Keratinocyte (primary cell): ENCODE results near the gene GZF1. TPM values are rescaled to one million over a fixed set of nuclear protein-coding genes. Genes with fewer than 3 reads are reported as not detected.

Experiments
- DNase-seq: peaks from one replicate; pipeline ENCODE4 v3.0.0-alpha.2; 2011; ENCODE audit warnings: low read depth, missing footprints, low spot score
- FAIRE-seq: peaks from 2 replicates; lab custom pipeline; 2011; peaks lifted over from hg19 to GRCh38; lab: Jason Lieb, UNC
- H2AFZ ChIP-seq: 2 replicates; pipeline ENCODE4 v1.6.0; 2012; ENCODE audit warnings: low read length, control low read depth, inconsistent platforms; ENCODE audit not compliant: control insufficient read depth
- H3K27ac ChIP-seq: 2 replicates; pipeline ENCODE4 v1.5.1; 2011; ENCODE audit warnings: low read length; ENCODE audit not compliant: control insufficient read depth, insufficient read depth
- H3K27me3 ChIP-seq: 3 replicates; pipeline ENCODE4 v1.6.0; 2011; ENCODE audit warnings: low read length; ENCODE audit not compliant: control insufficient read depth, insufficient read depth; ENCODE audit errors: extremely low read depth
- H3K36me3 ChIP-seq, 2 experiments: 2 replicates in 1 of 2; 3 replicates in 1 of 2; pipeline ENCODE4 v1.5.1; 2011; ENCODE audit warnings: low read length in 2 of 2, mild to moderate bottlenecking in 1 of 2; ENCODE audit not compliant: control insufficient read depth in 2 of 2, insufficient read depth in 2 of 2; ENCODE audit errors: extremely low read depth in 1 of 2
- H3K4me1 ChIP-seq: 3 replicates; pipeline ENCODE4 v1.5.1; 2011; ENCODE audit warnings: low read length; ENCODE audit not compliant: control insufficient read depth, insufficient read depth; ENCODE audit errors: extremely low read depth
- H3K4me2 ChIP-seq: 3 replicates; pipeline ENCODE4 v1.6.0; 2011; ENCODE audit warnings: low read depth, low read length; ENCODE audit not compliant: control insufficient read depth, insufficient read depth; ENCODE audit errors: extremely low read depth
- H3K4me3 ChIP-seq, 3 experiments: fragments of 200-600 bp in 1 of 3; sonication (generic) in 1 of 3; 2 replicates in 2 of 3; 3 replicates in 1 of 3; pipeline ENCODE4 v1.5.1; 2011 to 2016; ENCODE audit warnings: low read length in 3 of 3, mild to moderate bottlenecking in 3 of 3, control low read depth in 2 of 3, inconsistent platforms in 1 of 3, low read depth in 1 of 3, mixed read lengths in 1 of 3, mixed run types in 1 of 3, moderate library complexity in 1 of 3; ENCODE audit not compliant: control insufficient read depth in 2 of 3, insufficient read depth in 2 of 3; ENCODE audit errors: extremely low read depth in 1 of 3
- H3K79me2 ChIP-seq: 2 replicates; pipeline ENCODE4 v1.6.0; 2012; ENCODE audit warnings: low read length; ENCODE audit not compliant: control insufficient read depth, insufficient read depth
- H3K9ac ChIP-seq: 3 replicates; pipeline ENCODE4 v1.6.0; 2011; ENCODE audit warnings: low read length; ENCODE audit not compliant: control insufficient read depth, insufficient read depth; ENCODE audit errors: extremely low read depth
- H3K9me1 ChIP-seq: 3 replicates; pipeline ENCODE4 v1.6.0; 2011; ENCODE audit warnings: low read length; ENCODE audit not compliant: control insufficient read depth, insufficient read depth; ENCODE audit errors: extremely low read depth
- H3K9me3 ChIP-seq: 2 replicates; pipeline ENCODE4 v1.5.1; 2012; ENCODE audit warnings: low read depth, low read length; ENCODE audit not compliant: control insufficient read depth
- H4K20me1 ChIP-seq: 3 replicates; pipeline ENCODE4 v1.6.0; 2011; ENCODE audit warnings: low read length; ENCODE audit not compliant: control insufficient read depth, insufficient read depth; ENCODE audit errors: extremely low read depth
- EZH2 ChIP-seq: IDR thresholded peaks from one replicate; pipeline ENCODE4 v1.6.1; 2012; ENCODE audit warnings: inconsistent platforms, mild to moderate bottlenecking, low read length, moderate library complexity
- dilution Hi-C: fragments of 300-500 bp; cut with MboI; formaldehyde crosslinking; loops from one replicate; pipeline ENCODE4 v1.7.0; 2020; ENCODE audit warnings: low sequenced_read_pairs; ENCODE audit not compliant: extremely low pct_ligation_motif_present
- polyA plus RNA-seq, 5 experiments: library from polyadenylated mRNA; depleted of rRNA in 3 of 5; stranded (reverse) in 3 of 5; stranded (forward) in 1 of 5; unstranded in 1 of 5; fragments of >200 nt; gene quantifications; 1 replicate in 1 of 5; 2 replicates in 3 of 5; 3 replicates in 1 of 5; pipeline versions ENCODE4 v1.2.1 to v1.2.3, GENCODE V29; 2011 to 2012; ENCODE audit warnings: missing spikeins in 2 of 5, low read depth in 1 of 5, low replicate concordance in 1 of 5
- TF ChIP-seq, protein P1 (sequence below), 3 experiments: IDR thresholded peaks in 1 of 3; conservative IDR thresholded peaks in 1 of 3; optimal IDR thresholded peaks in 1 of 3; 2 replicates in 2 of 3; 3 replicates in 1 of 3; pipeline versions ENCODE3 to v1.5.1; 2011; ENCODE audit warnings: low read length in 3 of 3, mild to moderate bottlenecking in 3 of 3, moderate library complexity in 2 of 3, control low read depth in 1 of 3, inconsistent platforms in 1 of 3; ENCODE audit not compliant: insufficient read depth in 2 of 3; ENCODE audit errors: extremely low read depth in 1 of 3

Gene GZF1
- polyA plus RNA-seq, 1 donor (not counting 4 experiments of a cell fraction or from before 2014, with no cell fraction given), result 11.7 TPM

DNA sequence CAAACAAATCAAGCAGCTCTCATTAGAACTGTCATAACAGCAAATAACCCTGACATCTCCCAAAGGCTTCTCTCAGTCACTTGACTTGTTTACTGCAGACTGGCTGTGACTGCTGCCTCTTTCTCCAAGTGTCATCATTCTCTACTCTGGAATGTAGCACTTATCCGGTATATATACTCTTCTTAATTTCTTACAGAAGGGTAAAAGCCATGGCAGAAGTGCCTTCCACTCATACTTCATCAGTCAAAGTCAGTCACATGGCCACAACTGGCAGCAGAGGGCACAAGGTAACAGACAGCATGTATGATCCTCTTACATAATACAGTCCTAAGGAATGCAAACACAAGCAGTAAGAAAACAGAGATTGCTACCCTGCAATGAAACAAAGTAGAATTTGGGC, 50.0 kb downstream of the GZF1 start:
- H3K4me2 ChIP-seq, result no peak overlapping the region
- H3K27ac ChIP-seq, result no peak overlapping the region
- no peaks in the 10 kb centered on the region for H3K9me3 ChIP-seq
- no peak for DNase-seq
- peaks cover 95% of the 10 kb centered on the region for H3K79me2 ChIP-seq
- no peak for TF ChIP-seq EZH2
- TF ChIP-seq, protein P1, sequence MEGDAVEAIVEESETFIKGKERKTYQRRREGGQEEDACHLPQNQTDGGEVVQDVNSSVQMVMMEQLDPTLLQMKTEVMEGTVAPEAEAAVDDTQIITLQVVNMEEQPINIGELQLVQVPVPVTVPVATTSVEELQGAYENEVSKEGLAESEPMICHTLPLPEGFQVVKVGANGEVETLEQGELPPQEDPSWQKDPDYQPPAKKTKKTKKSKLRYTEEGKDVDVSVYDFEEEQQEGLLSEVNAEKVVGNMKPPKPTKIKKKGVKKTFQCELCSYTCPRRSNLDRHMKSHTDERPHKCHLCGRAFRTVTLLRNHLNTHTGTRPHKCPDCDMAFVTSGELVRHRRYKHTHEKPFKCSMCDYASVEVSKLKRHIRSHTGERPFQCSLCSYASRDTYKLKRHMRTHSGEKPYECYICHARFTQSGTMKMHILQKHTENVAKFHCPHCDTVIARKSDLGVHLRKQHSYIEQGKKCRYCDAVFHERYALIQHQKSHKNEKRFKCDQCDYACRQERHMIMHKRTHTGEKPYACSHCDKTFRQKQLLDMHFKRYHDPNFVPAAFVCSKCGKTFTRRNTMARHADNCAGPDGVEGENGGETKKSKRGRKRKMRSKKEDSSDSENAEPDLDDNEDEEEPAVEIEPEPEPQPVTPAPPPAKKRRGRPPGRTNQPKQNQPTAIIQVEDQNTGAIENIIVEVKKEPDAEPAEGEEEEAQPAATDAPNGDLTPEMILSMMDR (optimal IDR thresholded peaks at IDR 0.05 in 1 of 3, IDR thresholded peaks at IDR 0.05 in 1 of 3, conservative IDR thresholded peaks at IDR 0.05 in 1 of 3; ENCODE audit: extremely low read depth in 1 of 3, insufficient read depth in 2 of 3, low read length in 3 of 3), result peak in 1 of 3 experiments; percentile 12
- peaks cover 7% of the 10 kb centered on the region for H3K4me1 ChIP-seq
- peaks cover 3% of the 10 kb centered on the region for H4K20me1 ChIP-seq
- H3K36me3 ChIP-seq, result peaks cover 0 to 2% of the 10 kb centered on the region in 2 experiments
- no peaks in the 10 kb centered on the region for H3K9me1 ChIP-seq
- no peak overlapping the region for H3K4me3 ChIP-seq
- FAIRE-seq, result no peak
- dilution Hi-C loops, result loop anchor here (25.0 kb wide), 1 partner anchor 200 kb away; the partner anchor contains the start of gene CST9
- H3K9ac ChIP-seq, result no peak overlapping the region
- no peak overlapping the region for H2AFZ ChIP-seq
- no peaks in the 10 kb centered on the region for H3K27me3 ChIP-seq

DNA sequence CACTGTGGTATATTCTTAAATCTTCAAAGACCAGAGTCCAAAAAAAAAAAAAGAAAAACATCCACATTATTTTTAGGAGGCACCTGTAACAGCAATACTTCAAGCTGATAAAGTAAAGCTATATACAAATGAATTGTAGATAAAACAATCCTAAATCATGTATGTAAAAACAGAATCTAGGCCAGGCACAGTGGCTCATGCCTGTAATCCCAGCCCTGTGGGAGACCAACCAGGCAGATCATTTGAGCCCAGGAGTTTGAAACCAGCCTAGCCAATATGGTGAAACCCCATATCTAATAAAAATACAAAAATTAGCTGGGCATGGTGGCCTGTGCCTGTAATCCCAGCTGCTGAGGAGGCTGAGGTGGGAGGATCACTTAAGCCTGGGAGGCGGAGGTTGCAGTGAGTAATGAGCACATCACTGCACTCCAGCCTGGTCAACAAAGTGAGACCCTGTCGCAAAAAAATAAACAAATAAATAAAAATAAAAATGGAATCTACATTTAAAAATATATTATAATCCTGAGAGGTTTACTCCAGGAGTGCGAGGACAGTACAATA, 52.0 kb downstream of the GZF1 start:
- FAIRE-seq (no peak), DNase-seq (no peak)
- Histone ChIP-seq H3K4me2 (no peak overlapping the region), H4K20me1 (peaks cover 3% of the 10 kb centered on the region), H2AFZ (no peak overlapping the region), H3K4me1 (peaks cover 7% of the 10 kb centered on the region), H3K79me2 (peaks cover 94% of the 10 kb centered on the region), H3K27ac (no peak overlapping the region), H3K4me3 (no peak overlapping the region), H3K9me3 (no peaks in the 10 kb centered on the region), H3K9ac (no peak overlapping the region), H3K27me3 (no peaks in the 10 kb centered on the region), H3K36me3 (peaks cover 0 to 2% of the 10 kb centered on the region in 2 experiments), H3K9me1 (no peaks in the 10 kb centered on the region)
- TF ChIP-seq, protein P1 (optimal IDR thresholded peaks at IDR 0.05 in 1 of 3, IDR thresholded peaks at IDR 0.05 in 1 of 3, conservative IDR thresholded peaks at IDR 0.05 in 1 of 3; ENCODE audit: extremely low read depth in 1 of 3, insufficient read depth in 2 of 3, low read length in 3 of 3), result no peak
- no peak for TF ChIP-seq EZH2
- dilution Hi-C loops, result loop anchor here (25.0 kb wide), 1 partner anchor 198 kb away; the partner anchor contains the start of gene CST9
